SJSA1 (cell line): ENCODE measurements around the gene MKRN3. TPM values are rescaled to one million over a fixed set of nuclear protein-coding genes. Genes with fewer than 3 reads are reported as not detected.

Experiments
- DNase-seq, 2 experiments: peaks; one replicate each; pipeline ENCODE4 v3.0.0-alpha.2; 2015 to 2020; ENCODE audit warnings: low spot score in 2 of 2, low read depth in 1 of 2
- H3K27ac ChIP-seq: fragments of 250-450 bp; sonication (Bioruptor Pico); 2 replicates; pipeline ENCODE4 v1.5.1; 2020; ENCODE audit warnings: mild to moderate bottlenecking, moderate library complexity
- H3K27me3 ChIP-seq: fragments of 250-450 bp; sonication (Bioruptor Pico); replicated peaks from 2 replicates; pipeline ENCODE4 v1.5.1; 2020; ENCODE audit warnings: mild to moderate bottlenecking, moderate library complexity
- H3K36me3 ChIP-seq: fragments of 250-450 bp; sonication (Bioruptor Pico); 2 replicates; pipeline ENCODE4 v1.5.1; 2020; ENCODE audit warnings: mild to moderate bottlenecking
- H3K4me1 ChIP-seq: fragments of 250-450 bp; sonication (Bioruptor Pico); replicated peaks from 2 replicates; pipeline ENCODE4 v1.6.1; 2021; ENCODE audit warnings: mild to moderate bottlenecking
- H3K4me3 ChIP-seq: fragments of 250-450 bp; sonication (Bioruptor Pico); 2 replicates; pipeline ENCODE4 v1.5.1; 2020; ENCODE audit warnings: mild to moderate bottlenecking
- H3K9me3 ChIP-seq: fragments of 250-450 bp; sonication (Bioruptor Pico); replicated peaks from 2 replicates; pipeline ENCODE4 v1.5.1; 2020; ENCODE audit warnings: mild to moderate bottlenecking
- total RNA-seq: library from RNA; depleted of rRNA; stranded (reverse); fragments of >200 nt; shearing (Covaris generic); gene quantifications from 2 replicates; pipeline ENCODE4 v1.2.3, GENCODE V29; 2014; rRNA removed

The MKRN3 gene
- total RNA-seq, 1 experiment from 2014 or later = 0.11 TPM

DNA sequence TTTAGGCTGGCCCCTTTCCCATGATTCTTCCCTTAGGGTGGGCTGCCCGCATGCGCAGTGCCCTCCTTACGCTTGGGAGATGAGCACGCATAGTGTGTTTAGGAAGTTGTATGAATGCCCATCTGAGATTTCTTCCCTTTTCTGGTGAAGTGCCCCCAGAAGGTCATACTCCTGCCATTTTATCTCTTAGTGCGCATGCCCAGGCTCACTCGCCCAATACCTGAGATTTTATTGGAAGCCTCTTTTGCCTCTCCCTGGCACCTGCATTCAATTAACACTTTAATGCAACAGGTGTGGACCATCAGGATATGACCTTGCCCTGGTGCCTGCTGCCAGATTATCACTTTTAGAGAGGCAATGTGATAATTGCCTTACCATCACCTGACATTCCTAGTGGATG, 36.6 kb downstream of the MKRN3 start:
- Histone ChIP-seq H3K27me3 (no peaks in the 10 kb centered on the region), H3K27ac (no peak overlapping the region), H3K36me3 (no peaks in the 10 kb centered on the region), H3K4me3 (no peak overlapping the region), H3K4me1 (no peaks in the 10 kb centered on the region), H3K9me3 (no peaks in the 10 kb centered on the region)
- no peak for DNase-seq

DNA sequence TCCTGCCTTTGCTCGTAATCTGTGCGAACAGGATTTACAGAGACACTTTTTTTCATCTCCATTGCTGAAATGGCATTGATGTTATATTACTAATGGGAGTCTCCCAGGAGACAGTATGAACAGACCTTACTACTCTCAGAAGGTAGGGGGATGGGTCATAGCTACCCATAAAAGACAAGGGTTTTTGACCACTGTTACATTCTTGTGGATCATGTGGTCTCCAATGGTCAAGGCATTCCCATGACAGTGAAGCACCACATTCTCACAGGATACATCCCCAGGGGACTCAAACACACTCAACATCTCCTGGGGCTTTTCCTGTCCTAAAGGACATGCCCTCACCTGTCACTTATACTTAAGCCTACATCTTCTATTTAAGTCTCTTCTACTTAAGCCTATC, 40.8 kb downstream of the MKRN3 start:
- no peak for DNase-seq
- H3K27me3 ChIP-seq = no peaks in the 10 kb centered on the region
- no peaks in the 10 kb centered on the region for H3K9me3 ChIP-seq
- H3K4me3 ChIP-seq = no peak overlapping the region
- no peaks in the 10 kb centered on the region for H3K4me1 ChIP-seq
- no peak overlapping the region for H3K27ac ChIP-seq
- no peaks in the 10 kb centered on the region for H3K36me3 ChIP-seq

DNA sequence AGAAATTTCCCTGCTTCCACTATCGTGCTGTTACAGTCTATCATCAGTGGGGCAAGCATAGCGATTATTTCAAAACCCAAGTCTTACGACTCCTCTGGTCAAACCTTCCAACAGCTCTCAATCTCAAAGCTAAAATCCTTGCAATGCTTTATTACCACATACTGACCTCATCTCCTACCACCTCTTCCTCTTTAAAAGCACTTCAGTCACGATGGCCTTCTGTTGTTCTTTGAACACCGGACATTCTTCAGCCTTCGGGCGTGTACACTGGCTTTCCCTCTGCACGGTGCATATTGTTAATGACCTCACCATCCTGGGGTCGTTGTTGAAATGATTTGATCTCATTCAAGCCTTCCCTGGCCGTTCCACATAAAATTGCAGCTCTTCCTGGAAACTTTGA, 51.1 kb downstream of the MKRN3 start:
- Histone ChIP-seq H3K9me3 (peaks cover 7% of the 10 kb centered on the region), H3K4me1 (no peaks in the 10 kb centered on the region), H3K27ac (no peak overlapping the region), H3K36me3 (no peaks in the 10 kb centered on the region), H3K27me3 (no peaks in the 10 kb centered on the region), H3K4me3 (no peak overlapping the region)
- DNase-seq = no peak

Other genes starting within 250 kb of the MKRN3 start
- gene GOLGA6L26, start 231.5 kb upstream of the MKRN3 start, total RNA-seq = not detected in 2 replicates
- 0.05 TPM in 1 of 2 replicates, not detected in the other for gene GOLGA8S, start 210.9 kb upstream of the MKRN3 start, total RNA-seq
- not detected in 2 replicates for gene GOLGA6L2, start 118.4 kb upstream of the MKRN3 start, total RNA-seq
- gene MAGEL2, start 82.2 kb downstream of the MKRN3 start, total RNA-seq = not detected in 2 replicates
- 41.2 and 41.5 TPM in 2 replicates for gene NDN, start 121.6 kb downstream of the MKRN3 start, total RNA-seq